ENCODE data around the gene DMRT2. TPM values are rescaled to one million over a fixed set of nuclear protein-coding genes. Genes with fewer than 3 reads are reported as not detected.

DMRT2 gene
- total RNA-seq, 1 donor: not detected

DNA sequence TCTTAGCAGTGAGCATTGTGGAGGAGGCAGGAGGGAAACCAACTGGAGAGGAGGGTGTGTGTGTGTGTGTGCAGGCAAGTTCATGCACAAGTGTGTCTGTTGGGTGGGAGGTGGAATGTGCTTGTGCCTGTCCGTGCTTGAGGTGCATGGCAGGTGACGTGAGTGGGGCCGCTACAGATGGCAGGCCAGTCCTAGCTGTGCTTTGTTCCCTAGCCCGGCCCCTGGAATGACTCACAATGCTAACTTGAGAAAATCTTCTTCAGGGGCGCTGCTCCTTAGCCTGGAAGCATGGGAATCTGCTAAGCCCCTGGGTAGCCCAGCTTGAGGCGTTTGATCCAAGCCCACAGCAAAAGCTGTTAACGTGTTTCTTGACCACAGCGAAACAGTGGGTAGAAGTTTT, 25.0 kb upstream of the DMRT2 start:
- no peaks in the 10 kb centered on the region for H3K4me1 ChIP-seq (ENCODE audit: insufficient read depth, low read length)
- H3K9me3 ChIP-seq (ENCODE audit: low read depth, low read length): no peaks in the 10 kb centered on the region
- no peaks in the 10 kb centered on the region for H4K20me1 ChIP-seq (ENCODE audit: insufficient read depth, low read length)
- no peak for DNase-seq (ENCODE audit: insufficient read length, low spot score, missing footprints)
- no peaks in the 10 kb centered on the region for H3K27me3 ChIP-seq (ENCODE audit: insufficient read depth, low read length)
- H3K27ac ChIP-seq (ENCODE audit: low read depth, low read length): no peak overlapping the region
- H3K4me3 ChIP-seq (ENCODE audit: insufficient read depth, low read length): no peak overlapping the region
- no peak overlapping the region for H3K4me2 ChIP-seq (ENCODE audit: insufficient read depth, low read length)
- no peak overlapping the region for H2AFZ ChIP-seq (ENCODE audit: low read length)
- TF ChIP-seq, protein P1, sequence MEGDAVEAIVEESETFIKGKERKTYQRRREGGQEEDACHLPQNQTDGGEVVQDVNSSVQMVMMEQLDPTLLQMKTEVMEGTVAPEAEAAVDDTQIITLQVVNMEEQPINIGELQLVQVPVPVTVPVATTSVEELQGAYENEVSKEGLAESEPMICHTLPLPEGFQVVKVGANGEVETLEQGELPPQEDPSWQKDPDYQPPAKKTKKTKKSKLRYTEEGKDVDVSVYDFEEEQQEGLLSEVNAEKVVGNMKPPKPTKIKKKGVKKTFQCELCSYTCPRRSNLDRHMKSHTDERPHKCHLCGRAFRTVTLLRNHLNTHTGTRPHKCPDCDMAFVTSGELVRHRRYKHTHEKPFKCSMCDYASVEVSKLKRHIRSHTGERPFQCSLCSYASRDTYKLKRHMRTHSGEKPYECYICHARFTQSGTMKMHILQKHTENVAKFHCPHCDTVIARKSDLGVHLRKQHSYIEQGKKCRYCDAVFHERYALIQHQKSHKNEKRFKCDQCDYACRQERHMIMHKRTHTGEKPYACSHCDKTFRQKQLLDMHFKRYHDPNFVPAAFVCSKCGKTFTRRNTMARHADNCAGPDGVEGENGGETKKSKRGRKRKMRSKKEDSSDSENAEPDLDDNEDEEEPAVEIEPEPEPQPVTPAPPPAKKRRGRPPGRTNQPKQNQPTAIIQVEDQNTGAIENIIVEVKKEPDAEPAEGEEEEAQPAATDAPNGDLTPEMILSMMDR (IDR thresholded peaks at IDR 0.05; ENCODE audit: extremely low read depth, low read depth, low read length): no peak
- no peaks in the 10 kb centered on the region for H3K36me3 ChIP-seq (ENCODE audit: insufficient read depth, low read length)
- H3K79me2 ChIP-seq (ENCODE audit: insufficient read depth, low read length): no peaks in the 10 kb centered on the region

DNA sequence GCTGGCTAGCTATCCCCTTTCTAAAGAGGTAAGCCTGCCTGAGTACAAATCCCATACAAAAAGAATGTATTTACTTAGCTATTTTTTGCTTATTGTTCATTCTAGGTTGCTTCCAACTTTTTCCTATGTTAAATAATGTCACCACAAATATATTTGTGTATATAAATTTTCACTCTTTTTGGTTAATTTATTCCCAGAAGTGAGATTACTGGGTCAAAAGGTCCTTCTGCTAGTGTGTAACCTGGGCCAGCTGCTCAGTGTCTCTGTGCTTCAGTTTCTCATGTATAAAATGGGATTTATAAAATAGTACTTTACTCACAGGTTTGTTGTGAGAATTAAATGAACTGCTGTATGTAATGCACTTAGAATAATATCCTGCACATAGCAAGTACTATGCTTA, 23.9 kb upstream of the DMRT2 start:
- no peak for DNase-seq (ENCODE audit: insufficient read length, low spot score, missing footprints)
- Histone ChIP-seq H3K4me1 (ENCODE audit: insufficient read depth, low read length) (no peaks in the 10 kb centered on the region), H3K4me2 (ENCODE audit: insufficient read depth, low read length) (no peak overlapping the region), H3K36me3 (ENCODE audit: insufficient read depth, low read length) (no peaks in the 10 kb centered on the region), H3K9me3 (ENCODE audit: low read depth, low read length) (no peaks in the 10 kb centered on the region), H3K79me2 (ENCODE audit: insufficient read depth, low read length) (no peaks in the 10 kb centered on the region), H3K27ac (ENCODE audit: low read depth, low read length) (no peak overlapping the region), H3K4me3 (ENCODE audit: insufficient read depth, low read length) (no peak overlapping the region), H4K20me1 (ENCODE audit: insufficient read depth, low read length) (no peaks in the 10 kb centered on the region), H2AFZ (ENCODE audit: low read length) (no peak overlapping the region), H3K27me3 (ENCODE audit: insufficient read depth, low read length) (no peaks in the 10 kb centered on the region)
- TF ChIP-seq, protein P1 (IDR thresholded peaks at IDR 0.05; ENCODE audit: extremely low read depth, low read depth, low read length): no peak

DNA sequence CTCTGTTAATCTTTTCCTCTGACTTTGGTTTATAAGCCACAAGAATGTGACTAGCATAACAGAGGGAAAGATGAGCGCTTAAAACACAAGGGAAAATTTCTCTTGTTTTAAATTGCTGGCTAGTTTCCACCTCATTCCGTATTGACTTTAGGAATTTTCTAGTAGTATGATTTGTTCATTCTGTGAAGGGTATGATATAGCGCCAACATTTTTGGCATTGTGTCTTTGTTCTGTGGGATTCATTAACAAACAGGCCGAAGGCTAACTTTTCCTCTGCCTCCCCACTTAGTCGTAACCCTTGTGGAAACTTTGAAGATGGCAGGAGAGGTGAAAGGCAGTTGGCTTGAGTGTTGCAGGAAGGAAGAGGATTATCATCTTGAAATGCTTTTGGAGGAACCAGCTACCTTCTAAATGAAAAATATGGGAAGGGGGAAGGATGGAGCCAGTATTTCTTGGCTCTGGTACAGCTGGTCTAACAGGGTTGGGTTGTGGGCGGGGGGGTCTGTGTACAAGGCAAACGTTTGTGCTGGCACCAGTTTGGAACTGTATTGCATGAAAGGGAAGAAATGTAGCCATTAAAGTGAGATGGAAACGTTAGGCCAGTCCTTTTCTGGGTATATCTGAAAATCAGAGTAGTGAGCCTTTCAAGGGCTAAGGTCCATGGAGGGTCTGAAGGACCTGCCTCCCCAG, 21.5 kb upstream of the DMRT2 start:
- TF ChIP-seq, protein P1 (IDR thresholded peaks at IDR 0.05; ENCODE audit: extremely low read depth, low read depth, low read length): no peak
- no peak overlapping the region for H3K27ac ChIP-seq (ENCODE audit: low read depth, low read length)
- H3K4me2 ChIP-seq (ENCODE audit: insufficient read depth, low read length): no peak overlapping the region
- H4K20me1 ChIP-seq (ENCODE audit: insufficient read depth, low read length): no peaks in the 10 kb centered on the region
- no peak overlapping the region for H3K4me3 ChIP-seq (ENCODE audit: insufficient read depth, low read length)
- H3K27me3 ChIP-seq (ENCODE audit: insufficient read depth, low read length): no peaks in the 10 kb centered on the region
- no peaks in the 10 kb centered on the region for H3K9me3 ChIP-seq (ENCODE audit: low read depth, low read length)
- DNase-seq (ENCODE audit: insufficient read length, low spot score, missing footprints): peak; percentile 57
- H3K36me3 ChIP-seq (ENCODE audit: insufficient read depth, low read length): no peaks in the 10 kb centered on the region
- H2AFZ ChIP-seq (ENCODE audit: low read length): no peak overlapping the region
- H3K4me1 ChIP-seq (ENCODE audit: insufficient read depth, low read length): no peaks in the 10 kb centered on the region
- no peaks in the 10 kb centered on the region for H3K79me2 ChIP-seq (ENCODE audit: insufficient read depth, low read length)

DNA sequence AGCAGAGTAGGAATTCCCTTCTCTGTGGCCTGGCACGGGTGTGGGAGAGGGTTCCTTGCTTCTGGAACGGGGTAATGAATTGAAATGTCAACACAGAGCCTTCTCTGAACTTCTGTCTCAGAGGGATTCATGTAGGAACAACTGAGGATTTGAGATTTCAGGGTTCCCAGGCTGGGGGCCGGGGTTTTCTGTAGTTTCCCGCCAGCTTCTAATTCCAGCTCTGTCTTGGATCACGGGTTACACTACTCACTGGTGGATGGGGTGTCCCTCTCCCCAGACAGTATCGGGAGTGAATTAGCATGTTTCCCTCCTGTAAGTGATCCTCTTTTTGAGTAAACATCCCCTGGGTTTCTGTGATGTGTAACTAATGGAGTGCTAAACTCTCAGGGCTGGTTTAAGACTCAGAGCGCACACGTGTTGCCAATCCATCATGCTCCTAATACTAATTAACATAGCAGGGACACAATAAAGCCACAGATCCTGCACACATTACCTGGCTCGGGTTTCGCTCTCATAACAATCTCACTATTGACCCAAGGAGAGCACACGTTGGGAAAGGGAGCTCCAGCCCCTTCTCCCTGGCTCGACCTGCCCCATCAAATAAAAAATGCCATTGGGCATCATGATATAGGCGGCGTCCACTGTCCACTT, 18.1 kb upstream of the DMRT2 start:
- Histone ChIP-seq H3K79me2 (ENCODE audit: insufficient read depth, low read length) (no peaks in the 10 kb centered on the region), H3K27me3 (ENCODE audit: insufficient read depth, low read length) (no peaks in the 10 kb centered on the region), H3K36me3 (ENCODE audit: insufficient read depth, low read length) (no peaks in the 10 kb centered on the region), H3K4me3 (ENCODE audit: insufficient read depth, low read length) (no peak overlapping the region), H3K9me3 (ENCODE audit: low read depth, low read length) (no peaks in the 10 kb centered on the region), H3K4me2 (ENCODE audit: insufficient read depth, low read length) (no peak overlapping the region), H2AFZ (ENCODE audit: low read length) (no peak overlapping the region), H3K27ac (ENCODE audit: low read depth, low read length) (no peak overlapping the region), H3K4me1 (ENCODE audit: insufficient read depth, low read length) (no peaks in the 10 kb centered on the region), H4K20me1 (ENCODE audit: insufficient read depth, low read length) (no peaks in the 10 kb centered on the region)
- TF ChIP-seq, protein P1 (IDR thresholded peaks at IDR 0.05; ENCODE audit: extremely low read depth, low read depth, low read length): no peak
- peak; percentile 14 for DNase-seq (ENCODE audit: insufficient read length, low spot score, missing footprints)

Measured in osteoblast (primary cell).